Neural cell (in vitro differentiated cells): ENCODE measurements around the gene NIPSNAP2. TPM values are rescaled to one million over a fixed set of nuclear protein-coding genes. Genes with fewer than 3 reads are reported as not detected.
"Not testable (repeated sequence)": the region's sequence is repeated elsewhere in the genome, so short reads cannot be mapped to it uniquely, and the experiment has no call there.

Source experiments
- H2AFZ ChIP-seq: fragments of 200-600, 300-800 bp; sonication (generic), shearing (Covaris generic); 2 replicates; pipeline ENCODE4 v1.6.0; 2014; ENCODE audit warnings: low read depth, mild to moderate bottlenecking, antibody characterized with exemption, low read length, moderate library complexity
- H3F3A ChIP-seq: fragments of 200-600 bp; shearing (Covaris generic); 2 replicates; pipeline ENCODE4 v1.6.1; 2016; ENCODE audit warnings: mild to moderate bottlenecking, moderate library complexity, mixed read lengths, antibody characterized with exemption, low read length; ENCODE audit not compliant: insufficient read depth, poor library complexity, severe bottlenecking
- H3K27ac ChIP-seq: fragments of 200-600, 300-800 bp; sonication (generic), shearing (Covaris generic); 2 replicates; pipeline ENCODE4 v1.5.1; 2014; ENCODE audit warnings: mild to moderate bottlenecking, low read length, moderate library complexity
- H3K27me3 ChIP-seq: fragments of 300-800, 200-600 bp; sonication (generic), shearing (Covaris generic); 2 replicates; pipeline ENCODE4 v1.6.0; 2014; ENCODE audit warnings: mild to moderate bottlenecking, low read depth, low read length, moderate library complexity; ENCODE audit not compliant: insufficient read depth
- H3K36me3 ChIP-seq: fragments of 300-800, 200-600 bp; sonication (generic), shearing (Covaris generic); 2 replicates; pipeline ENCODE4 v1.5.1; 2014; ENCODE audit warnings: mild to moderate bottlenecking, antibody characterized with exemption, low read length, moderate library complexity; ENCODE audit not compliant: insufficient read depth
- H3K4me2 ChIP-seq: fragments of 300-800, 200-600 bp; sonication (generic), shearing (Covaris generic); 2 replicates; pipeline ENCODE4 v1.6.0; 2014; ENCODE audit warnings: mild to moderate bottlenecking, low read length
- H3K4me3 ChIP-seq: fragments of 300-800, 200-600 bp; sonication (generic), shearing (Covaris generic); 2 replicates; pipeline ENCODE4 v1.5.1; 2014; ENCODE audit warnings: mild to moderate bottlenecking, low read length, moderate library complexity
- H3K79me2 ChIP-seq: fragments of 200-600 bp; shearing (Covaris generic); replicated peaks from 2 replicates; pipeline ENCODE4 v1.6.0; 2014; ENCODE audit warnings: mild to moderate bottlenecking, low read length, moderate library complexity; ENCODE audit not compliant: insufficient read depth
- H3K9ac ChIP-seq: fragments of 300-800, 200-600 bp; sonication (generic), shearing (Covaris generic); 2 replicates; pipeline ENCODE4 v1.6.1; 2016; ENCODE audit warnings: mild to moderate bottlenecking, low read length, mixed read lengths
- H3K9me2 ChIP-seq: fragments of 200-600 bp; shearing (Covaris generic); 2 replicates; pipeline ENCODE4 v1.6.1; 2016; ENCODE audit warnings: mild to moderate bottlenecking, low read length, mixed read lengths; ENCODE audit not compliant: insufficient read depth
- H3K9me3 ChIP-seq: fragments of 200-600, 300-800 bp; sonication (generic), shearing (Covaris generic); 2 replicates; pipeline ENCODE4 v1.6.1; 2016; ENCODE audit warnings: mild to moderate bottlenecking, mixed run types, low read length, moderate library complexity, mixed read lengths
- H4K20me1 ChIP-seq: fragments of 200-600 bp; shearing (Covaris generic); 2 replicates; pipeline ENCODE4 v1.6.1; 2016; ENCODE audit warnings: mild to moderate bottlenecking, mixed run types; ENCODE audit not compliant: insufficient read depth
- EP300 ChIP-seq: fragments of 450-650 bp; conservative IDR thresholded peaks from 2 replicates; pipeline ENCODE4 v1.6.1; 2014; ENCODE audit warnings: antibody characterized with exemption, mild to moderate bottlenecking, moderate library complexity; ENCODE audit not compliant: poor library complexity, severe bottlenecking
- EZH2 ChIP-seq: fragments of 200-600, 300-800 bp; shearing (Covaris generic), sonication (generic); IDR thresholded peaks from 2 replicates; pipeline ENCODE4 v1.6.1; 2014; ENCODE audit warnings: antibody characterized with exemption, low read length, borderline replicate concordance, mild to moderate bottlenecking; ENCODE audit not compliant: insufficient read depth, poor library complexity, severe bottlenecking
- POLR2AphosphoS5 ChIP-seq: IDR thresholded peaks from 2 replicates; pipeline ENCODE4 v1.6.1; 2012
- RAD21 ChIP-seq: fragments of 450-650 bp; conservative IDR thresholded peaks from 2 replicates; pipeline ENCODE4 v1.6.1; 2014; ENCODE audit warnings: antibody characterized with exemption, mild to moderate bottlenecking, moderate library complexity
- polyA plus RNA-seq: library from polyadenylated mRNA; depleted of rRNA; stranded (reverse); fragments of >200 nt; gene quantifications from 2 replicates; pipeline ENCODE4 v1.2.3, GENCODE V29; 2014
- TF ChIP-seq, protein P1 (sequence below): fragments of 450-650 bp; IDR thresholded peaks from 2 replicates; pipeline ENCODE4 v1.5.1; 2014; ENCODE audit warnings: antibody characterized with exemption, mild to moderate bottlenecking, moderate library complexity; ENCODE audit not compliant: poor library complexity, severe bottlenecking

The NIPSNAP2 gene
- polyA plus RNA-seq, 1 donor from 2014 or later = 87.0 TPM

DNA sequence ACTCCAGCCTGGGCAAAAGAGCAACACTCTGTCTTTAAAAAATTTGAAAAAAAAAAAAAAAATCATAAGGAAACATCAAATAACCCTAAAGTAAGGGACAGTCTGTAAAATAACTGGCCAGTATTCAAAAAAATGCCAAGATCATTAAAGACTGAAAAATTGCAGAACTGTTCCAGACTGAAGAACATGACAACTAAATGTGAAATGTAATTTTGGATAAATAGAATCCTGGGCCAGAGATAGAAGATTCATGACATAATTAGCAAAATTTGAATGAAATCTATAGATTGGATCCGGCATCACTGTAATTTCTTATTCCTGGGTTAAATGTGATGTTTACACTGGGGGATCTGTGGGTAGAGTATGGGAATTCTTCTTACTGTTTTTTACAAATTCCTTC is 83.9 kb downstream of the NIPSNAP2 start:
- H3K4me3 ChIP-seq = no peak overlapping the region
- H3K4me2 ChIP-seq = no peak overlapping the region
- H3F3A ChIP-seq = peaks cover 3% of the 10 kb centered on the region
- H3K27ac ChIP-seq = no peak overlapping the region
- peaks cover 23% of the 10 kb centered on the region for H3K79me2 ChIP-seq
- no peaks in the 10 kb centered on the region for H3K27me3 ChIP-seq
- H4K20me1 ChIP-seq = no peaks in the 10 kb centered on the region
- H3K9me2 ChIP-seq = no peaks in the 10 kb centered on the region
- no peak overlapping the region for H2AFZ ChIP-seq
- H3K36me3 ChIP-seq = no peaks in the 10 kb centered on the region
- H3K9me3 ChIP-seq = no peaks in the 10 kb centered on the region
- TF ChIP-seq, protein P1, sequence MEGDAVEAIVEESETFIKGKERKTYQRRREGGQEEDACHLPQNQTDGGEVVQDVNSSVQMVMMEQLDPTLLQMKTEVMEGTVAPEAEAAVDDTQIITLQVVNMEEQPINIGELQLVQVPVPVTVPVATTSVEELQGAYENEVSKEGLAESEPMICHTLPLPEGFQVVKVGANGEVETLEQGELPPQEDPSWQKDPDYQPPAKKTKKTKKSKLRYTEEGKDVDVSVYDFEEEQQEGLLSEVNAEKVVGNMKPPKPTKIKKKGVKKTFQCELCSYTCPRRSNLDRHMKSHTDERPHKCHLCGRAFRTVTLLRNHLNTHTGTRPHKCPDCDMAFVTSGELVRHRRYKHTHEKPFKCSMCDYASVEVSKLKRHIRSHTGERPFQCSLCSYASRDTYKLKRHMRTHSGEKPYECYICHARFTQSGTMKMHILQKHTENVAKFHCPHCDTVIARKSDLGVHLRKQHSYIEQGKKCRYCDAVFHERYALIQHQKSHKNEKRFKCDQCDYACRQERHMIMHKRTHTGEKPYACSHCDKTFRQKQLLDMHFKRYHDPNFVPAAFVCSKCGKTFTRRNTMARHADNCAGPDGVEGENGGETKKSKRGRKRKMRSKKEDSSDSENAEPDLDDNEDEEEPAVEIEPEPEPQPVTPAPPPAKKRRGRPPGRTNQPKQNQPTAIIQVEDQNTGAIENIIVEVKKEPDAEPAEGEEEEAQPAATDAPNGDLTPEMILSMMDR = no peak
- TF ChIP-seq RAD21 = no peak
- TF ChIP-seq POLR2AphosphoS5 = no peak
- TF ChIP-seq EP300 = no peak
- no peak for TF ChIP-seq EZH2
- H3K9ac ChIP-seq = no peak overlapping the region

DNA sequence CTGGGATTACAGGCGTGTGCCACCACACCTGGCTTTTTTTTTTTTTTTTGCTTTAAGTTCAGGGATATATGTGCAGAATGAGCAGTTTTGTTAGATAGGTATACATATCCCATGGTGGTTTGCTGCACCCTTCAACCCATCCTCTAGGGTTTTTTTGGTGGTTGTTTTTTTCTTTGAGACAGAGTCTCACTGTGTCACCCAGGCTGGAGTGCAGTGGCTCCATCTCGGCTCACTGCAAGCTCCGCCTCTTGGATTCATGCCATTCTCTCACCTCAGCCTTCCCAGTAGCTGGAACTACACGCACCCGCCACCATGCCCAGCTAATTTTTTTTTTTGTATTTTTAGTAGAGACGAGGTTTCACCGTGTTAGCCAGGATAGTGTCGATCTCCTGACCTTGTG is 84.4 kb downstream of the NIPSNAP2 start:
- H3K9me2 ChIP-seq, H3K9ac ChIP-seq, H3K4me2 ChIP-seq, H3K4me3 ChIP-seq, H3K36me3 ChIP-seq, H3F3A ChIP-seq, H3K27ac ChIP-seq, H2AFZ ChIP-seq, H4K20me1 ChIP-seq, H3K27me3 ChIP-seq, H3K9me3 ChIP-seq: not testable (repeated sequence)
- peaks cover 28% of the 10 kb centered on the region for H3K79me2 ChIP-seq

Other genes starting within 250 kb of the NIPSNAP2 start
- gene SEPTIN14, start 101.8 kb upstream of the NIPSNAP2 start, polyA plus RNA-seq = not detected in 2 replicates
- 20.5 and 21.1 TPM in 2 replicates for gene ZNF713, start 77.1 kb upstream of the NIPSNAP2 start, polyA plus RNA-seq
- 20.0 and 20.5 TPM in 2 replicates for gene MRPS17, start 12.7 kb upstream of the NIPSNAP2 start, polyA plus RNA-seq
- 24.0 and 26.4 TPM in 2 replicates for gene PSPH, start 86.9 kb downstream of the NIPSNAP2 start, polyA plus RNA-seq
- 268 and 275 TPM in 2 replicates for gene CCT6A, start 87.2 kb downstream of the NIPSNAP2 start, polyA plus RNA-seq
- gene SUMF2, start 99.7 kb downstream of the NIPSNAP2 start, polyA plus RNA-seq = 69.3 and 84.1 TPM in 2 replicates
- 2.6 TPM in 1 of 2 replicates, not detected in the other for gene PHKG1, start 128.4 kb downstream of the NIPSNAP2 start, polyA plus RNA-seq
- 324 and 380 TPM in 2 replicates for gene CHCHD2, start 141.9 kb downstream of the NIPSNAP2 start, polyA plus RNA-seq
- gene NUPR2, start 151.8 kb downstream of the NIPSNAP2 start, polyA plus RNA-seq = not detected in 2 replicates